B cell (primary cell): ENCODE data around the gene THEM5. TPM values are rescaled to one million over a fixed set of nuclear protein-coding genes. Genes with fewer than 3 reads are reported as not detected.

Source experiments
- ATAC-seq: fragments of 200-7000 bp; cut with Tn5 transposase; one replicate; pipeline ENCODE4 v1.10.0; 2021; ENCODE audit warnings: low read depth, mild to moderate bottlenecking, moderate number of reproducible peaks, moderate library complexity
- CTCF ChIA-PET: fragments of 350-600 bp; sonication (Branson Sonifier 250); formaldehyde crosslinking; loops from one replicate; lab custom pipeline; 2021; ENCODE audit warnings: antibody characterized with exemption, inconsistent platforms; lab: Charles Lee
- POLR2A ChIA-PET: fragments of 350-600 bp; sonication (Branson Sonifier 250); formaldehyde crosslinking; loops from one replicate; lab custom pipeline; 2021; ENCODE audit warnings: antibody characterized with exemption; lab: Charles Lee
- DNase-seq: peaks from one replicate; pipeline ENCODE4 v3.0.0; 2013
- H2AFZ ChIP-seq: 2 replicates; pipeline ENCODE4 v1.6.1; 2012; ENCODE audit warnings: mild to moderate bottlenecking, low read depth, low read length; ENCODE audit not compliant: insufficient read depth, poor library complexity, severe bottlenecking
- H3K27ac ChIP-seq, 2 donors: 1 replicate in 1 of 2; 2 replicates in 1 of 2; pipeline ENCODE4 v1.5.1; 2012 to 2013; ENCODE audit warnings: low read length in 2 of 2, mild to moderate bottlenecking in 2 of 2, moderate library complexity in 1 of 2
- H3K27me3 ChIP-seq, 4 experiments: fragments of 200-600 bp in 1 of 4; sonication (generic) in 1 of 4; replicated peaks in 1 of 4; 1 replicate in 2 of 4; 2 replicates in 2 of 4; pipeline versions ENCODE4 v1.6.1 to v1.7.0; 2013 to 2016; ENCODE audit warnings: low read length in 3 of 4, mild to moderate bottlenecking in 2 of 4, mixed read lengths in 1 of 4, moderate library complexity in 1 of 4; ENCODE audit not compliant: insufficient read depth in 4 of 4, control insufficient read depth in 3 of 4; ENCODE audit errors: control extremely low read depth in 1 of 4
- H3K36me3 ChIP-seq, 2 experiments: replicated peaks in 1 of 2; 1 replicate in 1 of 2; 2 replicates in 1 of 2; pipeline versions ENCODE4 v1.6.1 to v1.7.1; 2013; ENCODE audit warnings: low read length in 1 of 2; ENCODE audit not compliant: insufficient read depth in 2 of 2, control insufficient read depth in 1 of 2; ENCODE audit errors: control extremely low read depth in 1 of 2, extremely low read depth in 1 of 2
- H3K4me1 ChIP-seq, 2 donors: fragments of 200-600 bp in 1 of 2; sonication (generic) in 1 of 2; 1 replicate in 1 of 2; 2 replicates in 1 of 2; pipeline versions ENCODE4 v1.5.1 to v1.6.1; 2013 to 2017; ENCODE audit warnings: low read length in 2 of 2; ENCODE audit not compliant: control insufficient read depth in 2 of 2, insufficient read depth in 2 of 2
- H3K4me2 ChIP-seq: replicated peaks from 2 replicates; pipeline ENCODE3; 2012; ENCODE audit warnings: mild to moderate bottlenecking, low read depth, low read length; ENCODE audit not compliant: poor library complexity, severe bottlenecking
- H3K4me3 ChIP-seq, 5 experiments: fragments of 200-600 bp in 1 of 5; sonication (generic) in 1 of 5; 1 replicate in 3 of 5; 2 replicates in 2 of 5; pipeline versions ENCODE4 v1.5.1 to v1.7.0; 2011 to 2016; ENCODE audit warnings: low read length in 4 of 5, mild to moderate bottlenecking in 4 of 5, low read depth in 2 of 5, control low read depth in 1 of 5, moderate library complexity in 1 of 5; ENCODE audit not compliant: insufficient read depth in 1 of 5; ENCODE audit errors: control extremely low read depth in 1 of 5, extremely low read depth in 1 of 5
- H3K79me2 ChIP-seq: fragments of 200-600 bp; sonication (generic); one replicate; pipeline ENCODE4 v1.6.0; 2016; ENCODE audit warnings: low read length; ENCODE audit not compliant: control insufficient read depth, insufficient read depth
- H3K9ac ChIP-seq: fragments of 200-600 bp; sonication (generic); 2 replicates; pipeline ENCODE4 v1.6.1; 2017; ENCODE audit warnings: mild to moderate bottlenecking, low read length, moderate library complexity
- H3K9me3 ChIP-seq, 3 donors: one replicate each; pipeline versions ENCODE4 v1.6.1 to v1.7.1; 2013; ENCODE audit warnings: low read length in 2 of 3; ENCODE audit not compliant: control insufficient read depth in 2 of 3, insufficient read depth in 1 of 3; ENCODE audit errors: control extremely low read depth in 1 of 3
- H4K20me1 ChIP-seq: 2 replicates; pipeline ENCODE4 v1.6.0; 2012; ENCODE audit warnings: mild to moderate bottlenecking, low read length; ENCODE audit not compliant: insufficient read depth, control insufficient read depth, poor library complexity, severe bottlenecking
- H3K27ac Mint-ChIP-seq: one replicate; pipeline ENCODE4 v1.8.0; 2021; ENCODE audit warnings: mixed read lengths
- H3K27me3 Mint-ChIP-seq: one replicate; pipeline ENCODE4 v1.8.0; 2021; ENCODE audit warnings: mixed read lengths
- H3K4me1 Mint-ChIP-seq: one replicate; pipeline ENCODE4 v1.8.0; 2021; ENCODE audit warnings: mixed read lengths
- H3K4me3 Mint-ChIP-seq: one replicate; pipeline ENCODE4 v1.8.0; 2021; ENCODE audit warnings: mixed read lengths
- H3K9me3 Mint-ChIP-seq: one replicate; pipeline ENCODE4 v1.8.0; 2022; ENCODE audit warnings: mixed read lengths; ENCODE audit not compliant: insufficient read depth
- EZH2 ChIP-seq: IDR thresholded peaks from 2 replicates; pipeline ENCODE4 v1.6.1; 2012; ENCODE audit warnings: borderline replicate concordance, low read depth, mild to moderate bottlenecking, moderate library complexity, low read length; ENCODE audit not compliant: insufficient read depth, poor library complexity, severe bottlenecking
- WGBS: methylation state at CpG from one replicate; pipeline ENCODE4 v1.1.5; 2013; ENCODE audit warnings: missing lambda C conversion rate; ENCODE audit not compliant: insufficient coverage; 5-methylcytosine and 5-hydroxymethylcytosine counted together
- intact Hi-C: fragments of 100-400 bp; cut with micrococcal nuclease; formaldehyde crosslinking; loops from one replicate; pipeline ENCODE4 v1.10.0; 2022
- polyA plus RNA-seq: library from polyadenylated mRNA; depleted of rRNA; stranded (reverse); fragments of >200 nt; gene quantifications from 2 replicates; pipeline ENCODE4 v1.2.3, GENCODE V29; 2012
- total RNA-seq, 2 donors: library from RNA; stranded (reverse); fragments of 120-200 nt in 1 of 2; gene quantifications; 1 replicate in 1 of 2; 2 replicates in 1 of 2; pipeline versions ENCODE4 v1.2.3 to v1.2.4, GENCODE V29; 2013 to 2022
- TF ChIP-seq, protein P1 (sequence below): fragments of 200-600 bp; IDR thresholded peaks from one replicate; pipeline ENCODE4 v1.8.0; 2022; ENCODE audit warnings: antibody characterized with exemption, mild to moderate bottlenecking

Gene THEM5
- total and polyA plus RNA-seq, 2 donors (not counting 1 experiment from before 2014, with no cell fraction given) = not detected

GRCh38 chr1:151801310-151801820, 52.1 kb downstream of the THEM5 start:
- no peak overlapping the region for H3K9ac ChIP-seq
- H3K9me3 ChIP-seq = peaks cover 0 to 3% (median 0%) of the 10 kb centered on the region in 3 donors
- ChIA-PET CTCF (no interaction called here), POLR2A (interaction anchor here (0.6 kb wide), 1 partner anchor 877 kb away, joined by 4 read pairs; no protein-coding TSS in a partner anchor)
- no peak overlapping the region for H3K4me3 Mint-ChIP-seq
- H3K27me3 Mint-ChIP-seq = peaks cover 18% of the 10 kb centered on the region
- H3K36me3 ChIP-seq = no peaks in the 10 kb centered on the region
- no peaks in the 10 kb centered on the region for H3K9me3 Mint-ChIP-seq
- no peaks in the 10 kb centered on the region for H3K79me2 ChIP-seq
- TF ChIP-seq EZH2 = no peak
- TF ChIP-seq, protein P1, sequence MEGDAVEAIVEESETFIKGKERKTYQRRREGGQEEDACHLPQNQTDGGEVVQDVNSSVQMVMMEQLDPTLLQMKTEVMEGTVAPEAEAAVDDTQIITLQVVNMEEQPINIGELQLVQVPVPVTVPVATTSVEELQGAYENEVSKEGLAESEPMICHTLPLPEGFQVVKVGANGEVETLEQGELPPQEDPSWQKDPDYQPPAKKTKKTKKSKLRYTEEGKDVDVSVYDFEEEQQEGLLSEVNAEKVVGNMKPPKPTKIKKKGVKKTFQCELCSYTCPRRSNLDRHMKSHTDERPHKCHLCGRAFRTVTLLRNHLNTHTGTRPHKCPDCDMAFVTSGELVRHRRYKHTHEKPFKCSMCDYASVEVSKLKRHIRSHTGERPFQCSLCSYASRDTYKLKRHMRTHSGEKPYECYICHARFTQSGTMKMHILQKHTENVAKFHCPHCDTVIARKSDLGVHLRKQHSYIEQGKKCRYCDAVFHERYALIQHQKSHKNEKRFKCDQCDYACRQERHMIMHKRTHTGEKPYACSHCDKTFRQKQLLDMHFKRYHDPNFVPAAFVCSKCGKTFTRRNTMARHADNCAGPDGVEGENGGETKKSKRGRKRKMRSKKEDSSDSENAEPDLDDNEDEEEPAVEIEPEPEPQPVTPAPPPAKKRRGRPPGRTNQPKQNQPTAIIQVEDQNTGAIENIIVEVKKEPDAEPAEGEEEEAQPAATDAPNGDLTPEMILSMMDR = no peak
- peaks cover 0 to 22% (median 2%) of the 10 kb centered on the region in 4 experiments for H3K27me3 ChIP-seq
- ATAC-seq (no peak), DNase-seq (no peak)
- 93% methylated on average over 12 of the region's 12 CpGs for WGBS
- H3K4me1 Mint-ChIP-seq = peaks cover 5% of the 10 kb centered on the region
- H3K27ac ChIP-seq = no peak overlapping the region
- no peaks in the 10 kb centered on the region for H4K20me1 ChIP-seq
- intact Hi-C loops = no loop called here
- H3K4me2 ChIP-seq = no peak overlapping the region
- no peak overlapping the region for H3K4me3 ChIP-seq
- H3K4me1 ChIP-seq = peaks cover 6 to 13% of the 10 kb centered on the region in 2 donors
- H2AFZ ChIP-seq = no peak overlapping the region
- H3K27ac Mint-ChIP-seq = no peak overlapping the region

DNA sequence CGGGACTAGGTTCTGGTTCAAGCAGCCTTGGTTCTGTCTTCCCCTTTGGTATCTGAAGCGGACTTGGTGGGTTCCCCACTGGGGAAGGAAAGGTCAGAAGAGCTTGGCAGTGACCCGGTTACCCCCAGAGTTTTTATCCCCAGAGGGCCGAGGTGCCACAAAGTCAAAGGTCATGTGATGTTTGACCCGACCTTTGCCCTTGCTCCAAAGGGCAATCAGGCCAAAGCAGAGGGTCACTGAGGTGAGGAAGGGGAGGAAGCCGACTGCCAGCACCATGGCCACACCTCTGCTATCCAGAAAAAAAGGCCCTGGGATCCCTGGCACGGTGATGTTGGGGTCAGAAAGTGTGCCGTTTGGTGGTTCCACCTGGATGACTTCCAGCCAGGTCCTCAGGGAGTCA, 52.7 kb downstream of the THEM5 start:
- no peaks in the 10 kb centered on the region for H3K9me3 Mint-ChIP-seq
- H2AFZ ChIP-seq = no peak overlapping the region
- H3K4me3 ChIP-seq = no peak overlapping the region
- no peaks in the 10 kb centered on the region for H3K79me2 ChIP-seq
- no peak overlapping the region for H3K4me2 ChIP-seq
- no peak overlapping the region for H3K9ac ChIP-seq
- ChIA-PET POLR2A (no interaction called here), CTCF (no interaction called here)
- H3K36me3 ChIP-seq = no peaks in the 10 kb centered on the region
- H3K4me1 ChIP-seq = peaks cover 6 to 13% of the 10 kb centered on the region in 2 donors
- intact Hi-C loops = no loop called here
- no peak overlapping the region for H3K4me3 Mint-ChIP-seq
- ATAC-seq (no peak), DNase-seq (no peak)
- H3K27ac ChIP-seq = no peak overlapping the region
- H3K4me1 Mint-ChIP-seq = peaks cover 5% of the 10 kb centered on the region
- H3K27me3 Mint-ChIP-seq = peaks cover 18% of the 10 kb centered on the region
- no peak overlapping the region for H3K27ac Mint-ChIP-seq
- H3K27me3 ChIP-seq = peaks cover 0 to 22% (median 2%) of the 10 kb centered on the region in 4 experiments
- TF ChIP-seq, protein P1 = no peak
- no peak for TF ChIP-seq EZH2
- 74% methylated on average over 7 of the region's 8 CpGs for WGBS
- H3K9me3 ChIP-seq = peaks cover 0 to 3% (median 0%) of the 10 kb centered on the region in 3 donors
- no peaks in the 10 kb centered on the region for H4K20me1 ChIP-seq
